Caki2 (cell line): ENCODE data around the gene ZNF292. TPM values are rescaled to one million over a fixed set of nuclear protein-coding genes. Genes with fewer than 3 reads are reported as not detected.
"Not testable (repeated sequence)": the region's sequence is repeated elsewhere in the genome, so short reads cannot be mapped to it uniquely, and the experiment has no call there.

Experiments used
- DNase-seq: peaks from one replicate; pipeline ENCODE4 v3.0.0-alpha.2; 2015; ENCODE audit warnings: low read depth
- in situ Hi-C: cut with HindIII; loops from 2 replicates; pipeline ENCODE4 v1.10.0; 2016; ENCODE audit warnings: low sequenced_read_pairs, low pct_unique_long_range_greater_than_20kb, mixed read lengths
- total RNA-seq: library from RNA; depleted of rRNA; stranded (reverse); fragments of >200 nt; shearing (Covaris generic); gene quantifications from 2 replicates; pipeline ENCODE4 v1.2.3, GENCODE V29; 2014; ENCODE audit warnings: low replicate concordance; rRNA removed

The ZNF292 gene
- total RNA-seq, 1 experiment from 2014 or later = 10.7 TPM

GRCh38 chr6:87301277-87301676 lies 145.9 kb downstream of the ZNF292 start:
- DNase-seq, in situ Hi-C loops: not testable (repeated sequence)

GRCh38 chr6:87308970-87309369 lies 153.6 kb downstream of the ZNF292 start:
- in situ Hi-C loops = no loop called here
- no peak for DNase-seq

GRCh38 chr6:87312860-87313259 lies 157.5 kb downstream of the ZNF292 start:
- no peak for DNase-seq
- in situ Hi-C loops = no loop called here

Other genes starting within 250 kb of the ZNF292 start
- gene HTR1E, start 218.0 kb upstream of the ZNF292 start, total RNA-seq = not detected in 2 replicates
- not detected in 2 replicates for gene CGA, start 60.5 kb upstream of the ZNF292 start, total RNA-seq
- 4.3 and 4.9 TPM in 2 replicates for gene SMIM8, start 167.0 kb downstream of the ZNF292 start, total RNA-seq
- not detected in 2 replicates for gene GJB7, start 173.7 kb downstream of the ZNF292 start, total RNA-seq
- not detected in 2 replicates for gene C6orf163, start 189.2 kb downstream of the ZNF292 start, total RNA-seq